Measurements from ENCODE around the gene BSPRY. TPM values are rescaled to one million over a fixed set of nuclear protein-coding genes. Genes with fewer than 3 reads are reported as not detected.
"Not testable (repeated sequence)": the region's sequence is repeated elsewhere in the genome, so short reads cannot be mapped to it uniquely, and the experiment has no call there.

The BSPRY gene
- total RNA-seq, 5 donors from 2014 or later (not counting 1 experiment from before 2014, with no cell fraction given), result 0.15 to 0.85 (median 0.26) TPM

DNA sequence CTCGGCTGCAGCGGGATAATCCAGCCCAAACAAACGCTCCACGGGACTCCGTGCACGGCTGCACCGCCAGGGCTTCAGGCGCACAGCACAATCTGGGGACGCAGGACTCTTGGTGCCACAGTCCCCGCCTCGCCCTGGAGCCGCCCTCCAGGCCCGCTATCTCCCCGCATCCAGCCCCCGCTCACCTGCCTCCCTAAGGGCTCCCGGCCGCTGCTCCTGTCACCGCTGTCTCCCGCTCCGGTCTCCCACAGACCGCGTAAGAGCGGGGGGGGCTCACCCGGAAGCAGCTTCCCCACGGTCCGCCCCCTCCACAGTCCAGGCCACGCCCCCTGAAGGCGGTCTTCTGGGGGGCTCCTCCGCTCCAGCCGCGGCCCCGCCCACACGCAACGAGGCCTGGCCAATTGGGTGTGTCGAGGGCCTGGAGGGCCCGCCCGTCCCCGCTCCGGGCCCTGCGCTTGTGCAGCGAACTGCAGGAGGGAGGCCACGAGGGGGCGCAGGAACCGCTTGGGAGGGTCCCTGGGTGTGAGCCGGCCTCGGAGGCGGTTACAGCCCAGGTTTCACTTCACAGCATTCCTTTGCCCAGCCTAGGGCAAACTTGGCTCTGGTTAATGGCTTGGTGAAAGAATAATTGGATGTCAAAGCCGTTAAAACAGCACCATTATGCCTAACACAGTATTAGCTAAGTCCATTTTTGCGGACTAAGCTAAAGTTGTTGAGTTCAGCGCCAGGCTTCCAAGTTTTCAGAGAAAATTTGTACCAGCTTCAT, 51.9 kb downstream of the BSPRY start, which contains the start of gene ALAD:
TSS of gene ALAD (minus strand) at position 258 of the 766 bp plus-strand sequence. CDS start 7,725 bp downstream, outside the sequence.
- ChIA-PET CTCF (interaction anchor here (0.6 to 2.1 kb wide), 17 partner anchors 9 to 1770 kb away, joined by 3 to 31 read pairs (median 5); partner anchors contain the start of genes C9orf43 (in 1 of the 2), CDC26 (in 1 of the 2), DNAJC25 (in 1 of the 2) and FKBP15 (in 1 of the 2)), POLR2A (interaction anchor here (0.6 to 1.4 kb wide), 4 partner anchors 8 to 134 kb away, joined by 4 to 9 read pairs (median 6); partner anchors contain the start of genes C9orf43 (in 2 of the 2) and POLE3 (in 2 of the 2))
- H3K9me3 Mint-ChIP-seq, result no peaks in the 10 kb centered on the region
- Histone ChIP-seq H3K4me1 (ENCODE audit: control insufficient read depth in 1 of 2, extremely low read depth in 1 of 2, insufficient read depth in 2 of 2, low read length in 2 of 2) (peaks cover 7 to 25% of the 10 kb centered on the region in 2 experiments), H3K27me3 (replicated peaks in 1 of 2; ENCODE audit: control insufficient read depth in 2 of 2, extremely low read depth in 1 of 2, insufficient read depth in 2 of 2, low read length in 1 of 2) (no peaks in the 10 kb centered on the region), H3K27ac (ENCODE audit: low read length) (peak within 1 kb of the TSS; percentile 28), H3K9me3 (no peaks in the 10 kb centered on the region), H3K4me3 (ENCODE audit: control insufficient read depth in 1 of 2, extremely low read depth in 1 of 2, low read length in 1 of 2) (peak within 1 kb of the TSS; percentile 89 to 96), H3K36me3 (ENCODE audit: control insufficient read depth in 2 of 2, extremely low read depth in 1 of 2, insufficient read depth in 1 of 2, low read length in 1 of 2) (no peaks in the 10 kb centered on the region)
- peak within 1 kb of the TSS; percentile 66 to 87 for H3K27ac Mint-ChIP-seq
- H3K4me3 Mint-ChIP-seq, result peak within 1 kb of the TSS; percentile 90 to 92 (median 91)
- DNase-seq, result peak; percentile 97 to 100 (median 99)
- peaks cover 6% of the 10 kb centered on the region for H3K36me3 Mint-ChIP-seq
- no peaks in the 10 kb centered on the region for H3K27me3 Mint-ChIP-seq
- peak; percentile 98 to 100 (median 99) for ATAC-seq (replicated peaks in 1 of 4)
- under 1% methylated on average over 42 of the region's 50 CpGs for WGBS (ENCODE audit: insufficient coverage)
- H3K4me1 Mint-ChIP-seq, result peaks cover 23 to 36% (median 35%) of the 10 kb centered on the region in 3 donors

DNA sequence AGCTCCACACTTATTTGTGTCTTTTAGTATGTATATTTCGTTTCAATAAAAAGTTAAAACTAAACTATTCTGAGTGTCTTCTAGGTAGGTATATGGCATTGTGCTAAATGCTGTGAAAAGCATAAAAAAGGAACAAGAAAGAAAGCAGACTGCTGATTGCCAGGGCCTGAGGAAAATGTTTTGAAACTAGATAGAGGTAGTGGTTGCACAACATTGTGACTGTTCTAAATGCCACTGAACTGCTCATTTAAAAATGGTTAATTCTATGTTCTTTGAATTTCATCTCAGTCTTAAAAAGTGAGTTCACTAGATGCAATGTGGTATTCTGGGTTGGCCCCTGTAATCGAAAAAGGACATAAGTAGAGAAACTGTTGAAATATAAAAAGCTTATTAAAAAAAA, 54.3 kb downstream of the BSPRY start:
- H3K27ac ChIP-seq (ENCODE audit: low read length), result no peak overlapping the region
- POLR2A ChIA-PET, result interaction anchor here in 1 of 2 donors (0.6 to 0.7 kb wide), 2 partner anchors 33 to 131 kb away, joined by 9 to 10 read pairs; no protein-coding TSS in a partner anchor
- H3K4me3 Mint-ChIP-seq, result no peak overlapping the region
- no peaks in the 10 kb centered on the region for H3K9me3 ChIP-seq
- H3K4me3 ChIP-seq (ENCODE audit: control insufficient read depth in 1 of 2, extremely low read depth in 1 of 2, low read length in 1 of 2), result no peak overlapping the region
- peaks cover 41 to 47% (median 44%) of the 10 kb centered on the region in 3 donors for H3K4me1 Mint-ChIP-seq
- CTCF ChIA-PET, result interaction anchor here (0.6 to 1.4 kb wide), 12 partner anchors 9 to 1569 kb away, joined by 3 to 26 read pairs (median 4); no protein-coding TSS in a partner anchor
- H3K27me3 Mint-ChIP-seq, result no peaks in the 10 kb centered on the region
- no peak for ATAC-seq (replicated peaks in 1 of 4)
- H3K4me1 ChIP-seq (ENCODE audit: control insufficient read depth in 1 of 2, extremely low read depth in 1 of 2, insufficient read depth in 2 of 2, low read length in 2 of 2), result peaks cover 9 to 29% of the 10 kb centered on the region in 2 experiments
- peaks cover 0 to 14% of the 10 kb centered on the region in 2 donors for H3K36me3 ChIP-seq (ENCODE audit: control insufficient read depth in 2 of 2, extremely low read depth in 1 of 2, insufficient read depth in 1 of 2, low read length in 1 of 2)
- no peak overlapping the region for H3K27ac Mint-ChIP-seq
- no peaks in the 10 kb centered on the region for H3K9me3 Mint-ChIP-seq
- no peaks in the 10 kb centered on the region for H3K27me3 ChIP-seq (replicated peaks in 1 of 2; ENCODE audit: control insufficient read depth in 2 of 2, extremely low read depth in 1 of 2, insufficient read depth in 2 of 2, low read length in 1 of 2)
- H3K36me3 Mint-ChIP-seq, result peaks cover 11% of the 10 kb centered on the region
- no peak for DNase-seq
- WGBS (ENCODE audit: insufficient coverage), result no CpG with 5 or more reads among the region's 2 CpGs

GRCh38 chr9:113406353-113406752, 57.0 kb downstream of the BSPRY start:
- not testable (repeated sequence) for DNase-seq; H3K4me3 ChIP-seq (ENCODE audit: control insufficient read depth in 1 of 2, extremely low read depth in 1 of 2, low read length in 1 of 2); H3K9me3 ChIP-seq; H3K27me3 ChIP-seq (replicated peaks in 1 of 2; ENCODE audit: control insufficient read depth in 2 of 2, extremely low read depth in 1 of 2, insufficient read depth in 2 of 2, low read length in 1 of 2); H3K9me3 Mint-ChIP-seq; H3K4me3 Mint-ChIP-seq; H3K27me3 Mint-ChIP-seq; H3K27ac ChIP-seq (ENCODE audit: low read length); ATAC-seq (replicated peaks in 1 of 4)
- peaks cover 38 to 49% (median 42%) of the 10 kb centered on the region in 3 donors for H3K4me1 Mint-ChIP-seq
- Histone ChIP-seq H3K36me3 (ENCODE audit: control insufficient read depth in 2 of 2, extremely low read depth in 1 of 2, insufficient read depth in 1 of 2, low read length in 1 of 2) (peaks cover 0 to 16% of the 10 kb centered on the region in 2 donors), H3K4me1 (ENCODE audit: control insufficient read depth in 1 of 2, extremely low read depth in 1 of 2, insufficient read depth in 2 of 2, low read length in 2 of 2) (peaks cover 10 to 24% of the 10 kb centered on the region in 2 experiments)
- peak overlapping the region; percentile 71 to 77 for H3K27ac Mint-ChIP-seq
- H3K36me3 Mint-ChIP-seq, result peaks cover 19% of the 10 kb centered on the region
- POLR2A ChIA-PET, result interaction anchor here (0.5 to 0.6 kb wide), 3 partner anchors 27 to 256 kb away, joined by 3 to 9 read pairs (median 3); partner anchors contain the start of gene SLC31A2 (in 1 of the 2)
- CTCF ChIA-PET, result interaction anchor here (0.9 to 1.3 kb wide), 6 partner anchors 67 to 137 kb away, joined by 3 to 4 read pairs (median 3); no protein-coding TSS in a partner anchor
- 97% methylated on average over 7 of the region's 9 CpGs for WGBS (ENCODE audit: insufficient coverage)

- H3K4me3 ChIP-seq (ENCODE audit: control insufficient read depth in 1 of 2, extremely low read depth in 1 of 2, low read length in 1 of 2); H3K27ac ChIP-seq (ENCODE audit: low read length); H3K9me3 ChIP-seq; ATAC-seq (replicated peaks in 1 of 4); H3K27me3 Mint-ChIP-seq; H3K27me3 ChIP-seq (replicated peaks in 1 of 2; ENCODE audit: control insufficient read depth in 2 of 2, extremely low read depth in 1 of 2, insufficient read depth in 2 of 2, low read length in 1 of 2); H3K9me3 Mint-ChIP-seq: not testable (repeated sequence)
- Mint-ChIP-seq H3K4me3 (peak overlapping the region in 2 of 3 donors; percentile 22 to 27), H3K4me1 (peaks cover 33 to 43% (median 36%) of the 10 kb centered on the region in 3 donors), H3K36me3 (peaks cover 19% of the 10 kb centered on the region), H3K27ac (peak overlapping the region; percentile 71 to 77)
- peak in 34 of 35 experiments; percentile 30 to 75 (median 51) for DNase-seq
- ChIA-PET CTCF (interaction anchor here (0.9 to 1.3 kb wide), 5 partner anchors 97 to 138 kb away, joined by 3 to 4 read pairs (median 3); no protein-coding TSS in a partner anchor), POLR2A (interaction anchor here in 1 of 2 donors (0.6 kb wide), 2 partner anchors 67 to 256 kb away, joined by 3 read pairs; partner anchors contain the start of gene SLC31A2)
- Histone ChIP-seq H3K4me1 (ENCODE audit: control insufficient read depth in 1 of 2, extremely low read depth in 1 of 2, insufficient read depth in 2 of 2, low read length in 2 of 2) (peaks cover 7 to 24% of the 10 kb centered on the region in 2 experiments), H3K36me3 (ENCODE audit: control insufficient read depth in 2 of 2, extremely low read depth in 1 of 2, insufficient read depth in 1 of 2, low read length in 1 of 2) (peaks cover 0 to 16% of the 10 kb centered on the region in 2 donors)
- 50% methylated on average over 4 of the region's 7 CpGs for WGBS (ENCODE audit: insufficient coverage)
Measured at GRCh38 chr9:113406873-113407511, 57.7 kb downstream of the BSPRY start.

GRCh38 chr9:113409481-113409880, 60.1 kb downstream of the BSPRY start:
- peak overlapping the region; percentile 97 to 99 (median 99) for H3K4me3 Mint-ChIP-seq
- peaks cover 7 to 24% of the 10 kb centered on the region in 2 experiments for H3K4me1 ChIP-seq (ENCODE audit: control insufficient read depth in 1 of 2, extremely low read depth in 1 of 2, insufficient read depth in 2 of 2, low read length in 2 of 2)
- peak overlapping the region; percentile 99 to 100 for H3K27ac Mint-ChIP-seq

More at GRCh38 chr9:113409481-113409880, 60.1 kb downstream of the BSPRY start:
- no peak for ATAC-seq (replicated peaks in 1 of 4)
- Mint-ChIP-seq H3K36me3 (peaks cover 19% of the 10 kb centered on the region), H3K27me3 (peaks cover 0 to 2% of the 10 kb centered on the region in 2 donors), H3K9me3 (no peaks in the 10 kb centered on the region), H3K4me1 (peaks cover 33 to 40% (median 35%) of the 10 kb centered on the region in 3 donors)
- Histone ChIP-seq H3K27ac (ENCODE audit: low read length) (peak overlapping the region; percentile 93), H3K4me3 (ENCODE audit: control insufficient read depth in 1 of 2, extremely low read depth in 1 of 2, low read length in 1 of 2) (peak overlapping the region; percentile 62 to 77), H3K36me3 (ENCODE audit: control insufficient read depth in 2 of 2, extremely low read depth in 1 of 2, insufficient read depth in 1 of 2, low read length in 1 of 2) (peaks cover 0 to 16% of the 10 kb centered on the region in 2 donors), H3K9me3 (no peaks in the 10 kb centered on the region), H3K27me3 (replicated peaks in 1 of 2; ENCODE audit: control insufficient read depth in 2 of 2, extremely low read depth in 1 of 2, insufficient read depth in 2 of 2, low read length in 1 of 2) (no peaks in the 10 kb centered on the region)
- ChIA-PET POLR2A (interaction anchor here (1.0 to 1.4 kb wide), 2 partner anchors 8 to 188 kb away, joined by 5 to 8 read pairs; partner anchors contain the start of genes ALAD (in 1 of the 2), FKBP15 (in 1 of the 2) and SLC31A1 (in 1 of the 2)), CTCF (interaction anchor here (0.5 to 3.4 kb wide), 9 partner anchors 8 to 173 kb away, joined by 3 to 31 read pairs (median 6); partner anchors contain the start of genes ALAD (in 1 of the 2), CDC26 (in 1 of the 2), HDHD3 (in 1 of the 2) and PRPF4 (in 1 of the 2))
- WGBS (ENCODE audit: insufficient coverage), result 27% methylated on average over 5 of the region's 10 CpGs
- peak in 1 of 35 experiments; percentile 16 for DNase-seq

All from T-cell (primary cell).